Memory B cell (primary cell): ENCODE data around the gene ME2.
A peak's percentile ranks its signal among the peaks of the same experiment; 100 is the strongest.
"Not testable (repeated sequence)": the region's sequence is repeated elsewhere in the genome, so short reads cannot be mapped to it uniquely, and the experiment has no call there.

Source experiments
- ATAC-seq: fragments of 150-1000 bp; cut with Tn5 transposase; 2 replicates; pipeline ENCODE4 v1.10.0; 2021; ENCODE audit warnings: low read depth, mild to moderate bottlenecking, moderate library complexity
- DNase-seq, 2 donors: peaks; one replicate each; pipeline ENCODE4 v3.0.0; 2022; ENCODE audit warnings: low spot score in 2 of 2
- H3K27ac Mint-ChIP-seq: one replicate; pipeline ENCODE4 v1.8.0; 2022; ENCODE audit warnings: mild to moderate bottlenecking, moderate library complexity, mixed read lengths
- H3K27me3 Mint-ChIP-seq: one replicate; pipeline ENCODE4 v1.8.0; 2022; ENCODE audit warnings: mixed read lengths
- H3K36me3 Mint-ChIP-seq: one replicate; pipeline ENCODE4 v1.8.0; 2022; ENCODE audit warnings: mild to moderate bottlenecking, mixed read lengths
- H3K4me1 Mint-ChIP-seq: one replicate; pipeline ENCODE4 v1.8.0; 2022; ENCODE audit warnings: mixed read lengths
- H3K4me3 Mint-ChIP-seq: one replicate; pipeline ENCODE4 v1.8.0; 2022; ENCODE audit warnings: mild to moderate bottlenecking, moderate library complexity, mixed read lengths
- H3K9me3 Mint-ChIP-seq: one replicate; pipeline ENCODE4 v1.8.0; 2022; ENCODE audit warnings: mixed read lengths

ME2 gene

DNA sequence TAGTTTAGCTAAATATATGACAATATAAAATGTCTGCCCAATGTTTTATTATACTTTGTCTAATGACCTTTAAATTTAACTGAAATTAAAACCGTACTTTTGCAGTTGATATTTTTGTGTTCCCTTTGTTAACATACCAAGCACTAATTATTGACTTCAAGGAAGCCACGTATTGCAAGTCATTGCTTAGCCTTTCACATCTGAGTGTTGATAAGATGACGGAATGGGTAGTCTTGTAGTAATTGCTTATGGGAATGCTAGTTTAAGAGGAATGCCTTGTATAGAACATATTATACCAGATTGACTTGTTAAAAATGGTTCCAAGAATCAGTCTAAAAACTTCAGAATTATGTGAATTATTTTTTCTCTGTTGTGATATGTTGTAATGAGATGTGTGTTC lies 74.9 kb downstream of the ME2 start:
- Mint-ChIP-seq H3K36me3 (no peaks in the 10 kb centered on the region), H3K9me3 (no peaks in the 10 kb centered on the region), H3K27ac (no peak overlapping the region), H3K4me3 (no peak overlapping the region), H3K27me3 (no peaks in the 10 kb centered on the region), H3K4me1 (no peaks in the 10 kb centered on the region)
- DNase-seq = no peak
- ATAC-seq = no peak

DNA sequence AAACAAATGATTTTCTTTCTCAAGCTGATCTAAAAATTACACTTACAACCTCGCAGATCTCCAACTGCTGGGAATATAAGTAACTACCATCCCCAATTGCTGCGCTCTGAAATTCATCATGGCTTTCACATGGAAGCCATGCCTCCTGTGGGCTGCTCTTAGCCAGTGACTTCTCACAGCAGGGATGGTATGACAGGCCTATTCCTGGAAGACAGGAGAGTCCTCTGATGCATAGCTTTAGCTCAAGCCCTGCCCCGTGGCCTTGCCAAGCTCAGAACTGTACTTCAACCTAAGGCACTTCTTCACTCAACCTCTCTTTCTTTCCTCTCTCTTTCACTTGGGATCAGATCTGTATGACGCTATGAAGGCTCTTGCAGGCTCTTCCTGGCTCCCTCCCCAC lies 76.3 kb downstream of the ME2 start:
- ATAC-seq (no peak), DNase-seq (no peak)
- H3K4me1 Mint-ChIP-seq = no peaks in the 10 kb centered on the region
- peaks cover 3% of the 10 kb centered on the region for H3K9me3 Mint-ChIP-seq
- no peaks in the 10 kb centered on the region for H3K36me3 Mint-ChIP-seq
- H3K4me3 Mint-ChIP-seq = no peak overlapping the region
- no peak overlapping the region for H3K27ac Mint-ChIP-seq
- no peaks in the 10 kb centered on the region for H3K27me3 Mint-ChIP-seq

DNA sequence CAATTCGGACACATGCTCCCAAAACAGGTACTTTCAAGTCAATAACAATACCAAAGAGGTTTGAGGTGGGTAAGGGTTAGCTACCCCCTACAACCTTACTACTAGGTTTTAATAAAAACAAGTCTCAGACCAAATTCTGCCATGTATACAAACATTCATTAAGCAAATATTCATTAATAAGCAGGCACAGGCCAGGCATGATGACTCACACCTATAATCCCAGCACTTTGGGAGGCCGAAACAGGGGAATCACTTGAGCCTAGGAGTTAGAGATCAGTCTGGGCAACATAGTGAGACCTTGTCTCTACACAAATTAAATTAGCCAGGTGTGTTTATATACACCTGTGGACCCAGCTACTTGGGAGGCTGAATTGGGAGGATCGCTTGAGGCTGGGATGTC lies 77.2 kb downstream of the ME2 start:
- H3K27me3 Mint-ChIP-seq = no peaks in the 10 kb centered on the region
- H3K4me1 Mint-ChIP-seq = no peaks in the 10 kb centered on the region
- DNase-seq = no peak
- ATAC-seq = no peak
- no peak overlapping the region for H3K27ac Mint-ChIP-seq
- no peaks in the 10 kb centered on the region for H3K36me3 Mint-ChIP-seq
- H3K4me3 Mint-ChIP-seq = no peak overlapping the region
- peaks cover 7% of the 10 kb centered on the region for H3K9me3 Mint-ChIP-seq

DNA sequence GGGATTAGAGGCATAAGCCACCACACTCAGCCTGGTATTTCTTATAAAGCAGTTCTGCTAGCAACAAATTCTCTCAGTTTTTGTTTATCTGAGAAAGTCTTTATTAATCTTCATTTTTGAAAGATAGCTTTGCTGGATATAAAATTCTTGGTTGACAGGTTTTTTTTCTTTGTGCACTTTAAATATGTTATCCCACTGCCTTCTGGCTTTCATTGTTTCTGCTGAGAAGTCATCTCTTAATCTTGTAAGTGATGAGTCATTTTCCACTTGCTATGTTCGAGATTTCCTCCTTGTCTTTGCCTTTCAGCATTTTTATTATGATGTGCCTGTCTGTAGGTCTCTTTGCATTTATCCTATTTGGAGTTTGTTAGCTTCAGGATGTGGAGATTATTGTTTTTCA lies 83.1 kb downstream of the ME2 start:
- H3K27me3 Mint-ChIP-seq = no peaks in the 10 kb centered on the region
- H3K4me3 Mint-ChIP-seq = no peak overlapping the region
- no peak overlapping the region for H3K27ac Mint-ChIP-seq
- DNase-seq = no peak
- peaks cover 16% of the 10 kb centered on the region for H3K9me3 Mint-ChIP-seq
- no peak for ATAC-seq
- peaks cover 5% of the 10 kb centered on the region for H3K36me3 Mint-ChIP-seq
- no peaks in the 10 kb centered on the region for H3K4me1 Mint-ChIP-seq

DNA sequence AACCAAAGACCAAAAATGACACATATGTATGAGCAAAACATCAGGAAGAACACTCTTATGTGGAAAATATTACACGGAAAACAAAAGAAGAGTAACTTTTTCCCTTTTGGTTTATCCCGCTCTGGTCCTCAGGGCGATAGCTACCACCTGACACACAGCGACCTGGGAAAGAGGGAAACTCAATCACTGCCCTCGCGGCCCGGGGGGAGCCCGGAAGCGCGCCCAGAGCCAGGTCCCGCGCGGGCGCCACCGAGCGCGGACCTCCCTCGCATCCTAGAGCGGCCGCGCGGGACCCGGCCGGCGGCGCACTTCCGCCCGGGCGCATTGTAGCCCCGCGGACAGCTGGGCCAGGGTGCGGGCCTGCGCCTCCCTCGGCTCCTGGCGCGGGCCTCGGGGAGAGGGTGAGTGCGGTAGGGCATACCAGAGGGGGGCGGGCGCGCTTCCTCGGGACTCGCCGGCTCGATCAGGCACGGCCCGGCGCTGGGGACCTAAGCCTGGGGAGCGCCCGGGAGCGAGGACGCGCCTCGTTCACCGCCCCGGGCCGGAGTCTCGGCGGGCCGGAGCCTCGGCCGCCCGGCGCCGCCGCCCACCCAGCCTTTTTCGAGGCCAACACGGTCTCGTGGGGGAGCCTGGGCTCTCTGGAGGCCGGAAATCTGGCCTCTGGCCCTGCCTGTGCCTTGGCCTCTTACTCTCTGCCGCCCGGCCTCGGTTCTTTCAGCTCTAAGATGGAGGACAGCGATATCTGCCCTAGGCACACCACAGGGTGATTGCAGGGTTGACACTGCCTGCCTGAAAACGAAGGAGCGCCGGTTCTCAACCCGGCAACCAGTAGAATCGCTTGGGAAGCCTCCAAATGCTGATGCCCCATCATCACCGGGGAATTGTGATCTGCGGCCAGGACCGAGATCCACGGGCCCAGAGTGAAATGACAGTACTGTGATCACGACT lies 89.1 kb downstream of the ME2 start, which contains the start of gene ELAC1:
TSS of gene ELAC1 (plus strand) at position 327 of the 948 bp plus-strand sequence. CDS start 6,365 bp downstream, outside the sequence.
- peaks cover 7% of the 10 kb centered on the region for H3K36me3 Mint-ChIP-seq
- DNase-seq (peak; percentile 66 to 79), ATAC-seq (peak; percentile 88)
- H3K9me3 Mint-ChIP-seq = peaks cover 3% of the 10 kb centered on the region
- H3K27ac Mint-ChIP-seq = peak within 1 kb of the TSS; percentile 72
- no peaks in the 10 kb centered on the region for H3K27me3 Mint-ChIP-seq
- peaks cover 15% of the 10 kb centered on the region for H3K4me1 Mint-ChIP-seq
- peak within 1 kb of the TSS; percentile 89 for H3K4me3 Mint-ChIP-seq

DNA sequence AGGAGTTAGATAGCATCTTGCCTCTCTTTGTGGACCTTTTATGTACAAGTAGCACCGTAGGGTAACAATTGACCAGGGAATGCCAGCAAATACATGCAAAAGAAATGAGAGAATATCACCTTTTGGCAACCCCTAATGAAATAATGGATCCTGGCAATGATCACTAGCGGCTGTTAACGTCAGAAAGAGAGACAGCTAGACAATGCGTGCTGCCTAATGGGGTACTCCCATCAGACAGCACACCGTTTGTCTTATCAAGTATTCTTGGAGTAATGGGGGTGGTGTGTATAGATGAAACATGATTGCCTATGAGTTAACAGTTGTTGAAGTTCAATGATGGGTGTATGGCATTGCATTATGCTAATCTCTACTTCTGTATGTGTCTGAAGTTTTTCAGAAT lies 90.5 kb downstream of the ME2 start:
- H3K4me1 Mint-ChIP-seq = peaks cover 15% of the 10 kb centered on the region
- peaks cover 2% of the 10 kb centered on the region for H3K36me3 Mint-ChIP-seq
- no peaks in the 10 kb centered on the region for H3K9me3 Mint-ChIP-seq
- no peaks in the 10 kb centered on the region for H3K27me3 Mint-ChIP-seq
- H3K27ac Mint-ChIP-seq = peak overlapping the region; percentile 72
- DNase-seq (no peak), ATAC-seq (no peak)
- H3K4me3 Mint-ChIP-seq = peak overlapping the region; percentile 77

DNA sequence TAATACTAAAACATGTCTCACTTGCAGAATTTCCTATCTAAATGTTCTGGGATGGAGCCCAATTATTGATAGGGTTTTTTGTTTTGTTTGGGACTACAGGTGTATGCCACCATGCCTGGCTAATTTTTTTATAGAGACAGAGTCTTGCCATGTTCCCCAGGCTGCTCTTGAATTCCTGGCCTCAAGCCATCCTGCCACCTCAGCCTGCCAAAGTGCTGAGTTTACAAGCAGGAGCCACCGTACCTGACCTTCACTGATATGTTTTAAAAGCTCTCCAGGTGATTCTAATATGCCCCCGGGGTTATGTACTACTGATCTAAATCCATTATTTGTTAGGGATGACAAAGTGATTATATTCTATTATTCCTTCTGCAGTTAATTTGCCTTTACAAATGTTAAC lies 91.1 kb downstream of the ME2 start:
- H3K4me1 Mint-ChIP-seq = peaks cover 15% of the 10 kb centered on the region

DNA sequence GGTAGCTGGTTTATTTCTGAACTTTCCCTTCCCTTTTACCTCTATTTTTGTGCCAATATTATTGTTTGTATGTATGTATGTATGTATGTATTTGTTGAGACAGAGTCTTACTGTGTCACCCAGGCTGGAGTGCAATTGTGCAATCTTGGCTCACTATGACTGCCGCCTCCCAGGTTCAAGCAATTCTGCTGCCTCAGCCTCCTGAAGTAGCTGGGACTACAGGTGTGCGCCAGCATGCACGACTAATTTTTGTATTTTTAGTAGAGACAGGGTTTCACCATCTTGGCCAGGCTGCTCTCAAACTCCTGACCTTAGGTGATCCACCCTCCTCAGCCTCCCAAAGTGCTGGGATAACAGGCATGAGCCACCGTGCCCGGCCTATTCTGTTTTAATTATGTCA lies 93.5 kb downstream of the ME2 start:
- not testable (repeated sequence) for H3K27me3 Mint-ChIP-seq, H3K9me3 Mint-ChIP-seq, ATAC-seq, DNase-seq, H3K4me3 Mint-ChIP-seq, H3K27ac Mint-ChIP-seq
- H3K36me3 Mint-ChIP-seq = peaks cover 28% of the 10 kb centered on the region
- H3K4me1 Mint-ChIP-seq = peaks cover 14% of the 10 kb centered on the region

More for the DNA sequence above, 91.1 kb downstream of the ME2 start:
- ATAC-seq = no peak
- Mint-ChIP-seq H3K9me3 (no peaks in the 10 kb centered on the region), H3K36me3 (peaks cover 7% of the 10 kb centered on the region), H3K27ac (no peak overlapping the region), H3K27me3 (no peaks in the 10 kb centered on the region), H3K4me3 (no peak overlapping the region)
- DNase-seq = no peak

DNA sequence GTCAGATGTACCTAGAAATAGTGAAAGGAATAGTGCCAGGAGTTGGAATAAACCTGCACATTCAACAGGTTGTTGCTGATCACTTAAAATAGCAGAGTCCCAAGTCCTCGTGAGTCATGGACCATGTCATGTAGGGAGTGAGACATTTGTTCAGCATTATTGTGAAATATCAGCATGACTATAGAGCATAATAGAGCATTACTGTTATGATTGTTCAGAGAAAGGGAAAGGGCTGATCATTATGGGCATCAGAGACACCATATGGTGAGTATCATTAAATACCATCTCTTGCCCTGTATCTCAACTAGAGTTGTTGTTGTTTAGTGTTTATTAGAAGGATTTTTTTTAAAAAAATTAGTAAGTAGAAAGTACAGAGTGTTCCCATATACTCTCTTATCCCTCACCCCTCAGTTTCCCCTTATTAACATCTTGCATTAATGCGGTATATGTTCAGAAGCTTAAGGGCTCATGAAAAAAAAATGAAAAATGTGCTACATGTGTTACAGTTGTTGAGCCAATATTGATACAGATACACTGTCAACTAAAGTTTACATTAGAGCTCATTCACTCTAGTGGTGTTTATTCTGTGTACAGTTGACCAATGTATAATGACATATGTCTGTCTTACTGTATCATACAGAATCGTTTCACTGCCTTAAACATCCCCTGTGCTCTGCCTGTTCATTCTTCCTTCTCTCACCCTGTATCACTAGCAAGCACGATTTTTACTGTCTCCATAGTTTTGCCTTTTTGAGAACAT lies 94.6 kb downstream of the ME2 start:
- Mint-ChIP-seq H3K27me3 (no peaks in the 10 kb centered on the region), H3K4me1 (peaks cover 14% of the 10 kb centered on the region), H3K27ac (no peak overlapping the region), H3K36me3 (peaks cover 37% of the 10 kb centered on the region), H3K9me3 (peaks cover 7% of the 10 kb centered on the region), H3K4me3 (no peak overlapping the region)
- DNase-seq (no peak), ATAC-seq (no peak)

DNA sequence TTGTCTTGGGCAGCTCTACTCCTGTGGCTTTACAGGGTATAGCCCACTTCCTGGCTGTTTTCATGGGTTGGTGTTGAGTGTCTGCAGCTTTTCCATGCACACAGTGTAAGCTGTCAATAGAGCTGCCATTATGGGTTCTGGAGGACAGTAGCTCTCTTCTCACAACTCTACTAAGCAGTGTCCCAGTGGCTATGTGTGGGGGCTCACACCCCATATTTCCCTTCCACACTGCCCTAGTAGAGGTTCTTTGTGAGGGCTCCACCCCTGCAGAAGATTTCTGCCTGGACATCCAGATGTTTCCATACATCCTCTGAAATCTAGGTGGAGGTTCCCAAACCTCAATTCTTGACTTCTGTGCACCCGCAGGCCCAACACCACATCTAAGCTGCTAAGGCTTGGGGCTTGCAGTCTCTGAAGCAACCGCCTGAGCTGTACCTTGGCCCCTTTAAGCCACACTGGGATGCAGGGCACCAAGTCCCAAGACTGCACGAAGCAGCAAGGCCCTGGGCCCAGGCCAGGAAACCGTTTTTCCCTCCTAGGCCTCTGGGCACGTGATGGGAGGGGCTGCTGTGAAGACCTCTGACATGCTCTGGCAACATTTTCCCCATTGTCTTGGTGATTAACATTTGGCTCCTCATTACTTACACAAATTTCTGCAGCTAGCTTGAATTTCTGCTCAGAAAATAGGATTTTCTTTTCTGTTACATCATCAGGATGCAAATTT lies 98.3 kb downstream of the ME2 start:
- ATAC-seq (no peak), DNase-seq (no peak)
- H3K9me3 Mint-ChIP-seq = peaks cover 7% of the 10 kb centered on the region
- peaks cover 43% of the 10 kb centered on the region for H3K36me3 Mint-ChIP-seq
- peaks cover 5% of the 10 kb centered on the region for H3K4me1 Mint-ChIP-seq
- no peaks in the 10 kb centered on the region for H3K27me3 Mint-ChIP-seq
- no peak overlapping the region for H3K4me3 Mint-ChIP-seq
- H3K27ac Mint-ChIP-seq = no peak overlapping the region

DNA sequence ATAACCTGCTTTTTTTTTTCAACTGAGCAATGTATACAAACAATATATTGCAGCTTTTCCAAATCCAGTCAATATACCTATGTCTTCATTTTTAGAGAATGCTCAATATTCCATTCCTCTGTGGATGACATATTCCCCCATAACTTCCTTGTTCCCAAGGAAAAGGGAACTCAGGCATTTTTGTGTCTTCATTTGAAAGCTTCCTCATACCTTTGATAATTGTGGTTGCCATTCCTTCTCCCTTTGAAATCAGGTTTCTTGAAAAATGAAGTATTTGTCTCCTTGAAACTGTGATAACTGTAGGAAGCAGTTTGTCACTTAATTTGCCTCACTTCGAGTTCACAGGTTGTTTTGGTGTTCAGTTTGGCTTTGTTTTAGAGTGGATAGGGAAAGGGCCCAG lies 102.5 kb downstream of the ME2 start:
- H3K9me3 Mint-ChIP-seq = peaks cover 2% of the 10 kb centered on the region
- H3K27ac Mint-ChIP-seq = no peak overlapping the region
- no peak for DNase-seq
- peaks cover 8% of the 10 kb centered on the region for H3K4me1 Mint-ChIP-seq
- no peaks in the 10 kb centered on the region for H3K27me3 Mint-ChIP-seq
- no peak for ATAC-seq
- H3K4me3 Mint-ChIP-seq = no peak overlapping the region
- peaks cover 35% of the 10 kb centered on the region for H3K36me3 Mint-ChIP-seq

DNA sequence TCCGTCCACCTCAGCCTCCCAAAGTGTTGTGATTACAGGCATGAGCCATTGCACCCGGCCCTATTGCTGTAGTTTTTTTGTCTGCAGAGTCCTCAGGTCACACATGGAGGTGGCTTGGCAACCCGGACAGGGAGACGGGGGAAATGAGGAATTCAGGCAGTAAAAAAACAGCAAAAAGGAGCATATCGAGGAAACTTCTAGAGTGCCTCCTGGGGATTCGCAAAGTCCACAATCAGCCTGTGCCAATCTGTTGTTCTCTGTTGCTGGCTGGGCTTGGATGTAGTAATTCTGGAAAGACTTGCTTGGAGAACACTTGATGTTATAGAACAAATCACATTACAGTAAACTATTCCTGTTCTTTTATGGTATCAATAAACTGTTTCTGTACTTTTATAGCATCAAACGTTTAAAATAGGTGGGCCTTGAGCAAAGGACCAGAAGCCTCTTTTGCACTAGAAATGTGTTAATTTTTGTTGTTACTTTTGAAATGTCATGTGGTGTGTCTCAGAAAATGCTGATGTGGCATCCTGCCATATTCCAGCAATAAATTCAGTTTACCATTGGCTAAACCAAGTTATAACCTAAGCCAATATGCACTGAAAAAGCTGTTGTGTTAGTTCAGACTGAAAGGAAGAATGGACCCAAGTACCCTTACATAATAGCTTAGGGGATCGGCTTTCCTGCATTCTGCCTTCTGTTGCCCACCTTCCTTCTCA lies 103.3 kb downstream of the ME2 start:
- H3K27ac Mint-ChIP-seq = no peak overlapping the region
- H3K36me3 Mint-ChIP-seq = peaks cover 33% of the 10 kb centered on the region
- no peak for DNase-seq
- H3K4me1 Mint-ChIP-seq = peaks cover 8% of the 10 kb centered on the region
- H3K27me3 Mint-ChIP-seq = no peaks in the 10 kb centered on the region
- no peak for ATAC-seq
- peaks cover 2% of the 10 kb centered on the region for H3K9me3 Mint-ChIP-seq
- H3K4me3 Mint-ChIP-seq = no peak overlapping the region

DNA sequence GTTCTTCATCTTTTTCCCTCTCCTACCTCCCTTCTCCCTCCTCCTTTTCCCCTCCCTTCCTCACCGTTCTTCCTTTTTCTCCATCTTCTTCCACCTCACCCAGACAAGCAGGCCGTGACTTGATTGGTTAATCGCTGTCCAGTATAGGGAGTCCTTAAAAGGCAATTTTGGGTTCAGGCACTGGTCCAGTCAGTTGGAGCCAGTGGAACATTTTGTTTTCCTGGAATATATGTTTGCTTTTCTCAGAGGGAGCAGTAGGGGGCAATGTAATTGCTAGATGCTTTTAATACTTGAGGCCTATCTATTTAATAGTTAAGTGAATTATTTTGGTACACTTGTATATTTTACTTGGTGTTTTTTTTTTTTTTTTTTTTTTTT lies 103.9 kb downstream of the ME2 start:
- Mint-ChIP-seq H3K4me3 (no peak overlapping the region), H3K9me3 (peaks cover 2% of the 10 kb centered on the region), H3K36me3 (peaks cover 29% of the 10 kb centered on the region), H3K27ac (no peak overlapping the region), H3K27me3 (no peaks in the 10 kb centered on the region), H3K4me1 (peaks cover 8% of the 10 kb centered on the region)
- ATAC-seq = no peak
- no peak for DNase-seq
